ENCODE data around the gene TOGARAM2.

Gene TOGARAM2

DNA sequence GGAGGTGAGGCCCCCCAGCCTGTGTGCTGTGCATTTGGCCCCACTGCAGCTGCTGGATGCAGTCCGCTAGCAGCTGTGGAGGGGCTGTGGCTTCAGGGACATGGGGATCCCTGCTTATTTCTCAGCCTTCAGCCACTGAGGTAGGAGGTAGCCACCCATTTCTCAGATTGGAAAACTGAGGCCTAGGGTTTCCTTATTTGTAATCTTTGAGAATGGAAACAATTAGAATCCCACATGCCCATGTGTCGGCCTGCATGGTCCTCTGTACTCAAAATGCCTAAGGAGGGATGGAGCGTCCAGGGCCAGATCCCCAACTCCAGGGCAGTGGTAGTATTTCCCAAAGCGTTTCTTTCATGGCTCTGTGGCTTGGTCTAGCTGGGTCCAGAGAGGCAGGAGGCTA, 42.1 kb downstream of the TOGARAM2 start:
- no peak for DNase-seq

DNA sequence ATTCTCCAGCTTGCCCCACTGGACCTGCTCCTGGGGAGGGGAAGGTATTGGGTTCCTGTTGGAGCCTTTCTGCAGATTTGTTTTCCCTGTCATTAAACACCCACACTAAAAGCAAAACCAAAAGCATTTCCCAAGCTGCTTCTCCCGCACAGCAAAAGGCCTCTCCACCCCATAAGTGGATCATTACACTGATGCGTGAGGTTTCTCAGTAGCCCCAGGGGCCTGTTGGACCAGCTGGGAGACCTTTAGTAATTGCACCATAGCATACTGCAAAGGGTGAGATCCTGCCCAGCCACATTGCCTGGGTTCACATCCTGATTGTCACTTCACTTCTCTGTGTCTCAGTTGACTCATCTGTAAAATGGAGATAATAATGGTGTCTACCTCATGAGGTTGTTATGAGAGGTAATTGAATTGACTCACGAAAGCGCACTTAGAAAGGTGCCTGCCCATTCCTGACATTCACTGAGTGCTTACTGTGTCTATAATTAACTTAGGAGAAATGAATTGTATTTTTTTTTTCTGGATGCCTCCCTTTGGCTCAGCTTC, 43.9 kb downstream of the TOGARAM2 start:
- DNase-seq: no peak

DNA sequence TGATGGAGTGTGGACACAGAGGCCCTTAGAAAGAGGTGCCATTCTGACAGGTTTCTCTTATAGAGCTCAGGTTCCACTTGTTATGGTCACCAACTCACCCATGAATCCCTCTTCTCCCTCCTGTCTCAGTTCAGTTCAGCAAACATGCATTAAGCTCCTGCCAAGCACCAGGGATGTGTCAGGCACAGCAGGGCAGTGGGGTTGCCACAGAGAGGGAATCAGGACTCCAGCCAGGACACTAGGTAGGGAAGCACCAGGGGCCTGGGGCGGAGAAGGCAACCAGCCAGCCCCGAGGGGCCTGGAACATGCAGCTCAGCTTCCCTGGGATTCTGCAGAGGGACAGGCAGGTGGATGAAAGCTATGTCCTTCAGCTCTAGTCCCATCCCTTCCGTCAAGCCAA, 44.6 kb downstream of the TOGARAM2 start:
- no peak for DNase-seq

DNA sequence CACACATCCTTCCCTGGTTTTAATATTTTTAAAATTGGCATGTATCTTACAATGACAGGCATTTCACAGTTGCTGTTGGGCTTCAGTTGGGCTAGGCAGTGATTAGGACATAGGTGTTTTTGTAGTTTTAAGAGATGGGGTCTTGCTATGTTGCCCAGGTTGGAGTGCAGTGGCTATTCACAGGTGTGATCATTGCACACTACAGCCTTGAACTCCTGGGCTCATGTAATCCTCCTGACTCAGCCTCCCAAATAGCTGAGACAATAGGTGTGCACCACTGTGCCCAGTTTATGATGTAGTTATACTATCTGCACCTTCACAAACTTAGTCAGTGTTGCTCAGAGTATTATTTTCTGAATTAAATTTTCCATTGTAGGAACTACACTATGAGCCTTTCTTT, 49.9 kb downstream of the TOGARAM2 start:
- DNase-seq: no peak

DNA sequence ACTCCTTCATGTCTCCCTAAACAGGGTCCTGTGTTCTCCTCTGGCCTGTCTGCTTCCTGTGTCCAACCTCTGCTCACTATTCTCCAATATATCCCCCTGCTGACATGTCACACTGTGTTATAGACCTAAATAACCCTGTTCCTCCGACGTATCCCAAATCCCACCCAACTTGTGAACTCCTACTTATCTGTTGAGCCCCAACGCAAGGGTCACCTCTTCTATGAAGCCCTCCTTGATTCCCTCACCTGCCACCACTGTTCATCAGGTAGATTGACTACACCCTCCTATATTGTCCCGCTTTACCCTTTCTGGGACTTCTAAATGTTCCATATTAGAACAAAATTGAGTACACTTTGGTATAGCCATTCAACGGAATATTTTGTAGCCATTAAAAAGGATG, 51.1 kb downstream of the TOGARAM2 start:
- DNase-seq: no peak

GRCh38 chr2:29033172-29033571, 52.1 kb downstream of the TOGARAM2 start:
- DNase-seq: no peak

GRCh38 chr2:29033656-29034055, 52.6 kb downstream of the TOGARAM2 start:
- DNase-seq: no peak

GRCh38 chr2:29035016-29035745, 54.1 kb downstream of the TOGARAM2 start:
- DNase-seq: no peak

GRCh38 chr2:29039718-29040480, 58.8 kb downstream of the TOGARAM2 start:
- no peak for DNase-seq

DNA sequence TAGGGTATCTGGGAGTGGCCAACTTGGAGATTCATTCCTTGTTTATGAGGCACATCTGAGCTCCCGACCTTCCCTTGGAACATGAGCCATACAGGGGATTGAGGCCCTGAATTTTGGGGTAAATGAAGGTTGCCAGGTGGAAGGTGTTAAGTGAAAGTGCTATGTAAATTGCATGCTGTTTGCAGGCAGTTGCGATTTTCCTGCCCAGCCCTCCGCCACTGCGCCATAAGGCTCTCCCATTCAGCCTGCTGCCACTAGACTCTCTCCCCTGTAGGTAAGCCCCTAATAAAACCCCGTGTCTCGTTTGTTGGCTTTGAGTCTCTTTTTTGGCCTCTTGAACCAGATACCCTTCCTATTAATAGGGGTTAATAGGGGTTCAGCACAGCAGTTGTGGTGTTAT, 59.5 kb downstream of the TOGARAM2 start:
- DNase-seq: no peak

DNA sequence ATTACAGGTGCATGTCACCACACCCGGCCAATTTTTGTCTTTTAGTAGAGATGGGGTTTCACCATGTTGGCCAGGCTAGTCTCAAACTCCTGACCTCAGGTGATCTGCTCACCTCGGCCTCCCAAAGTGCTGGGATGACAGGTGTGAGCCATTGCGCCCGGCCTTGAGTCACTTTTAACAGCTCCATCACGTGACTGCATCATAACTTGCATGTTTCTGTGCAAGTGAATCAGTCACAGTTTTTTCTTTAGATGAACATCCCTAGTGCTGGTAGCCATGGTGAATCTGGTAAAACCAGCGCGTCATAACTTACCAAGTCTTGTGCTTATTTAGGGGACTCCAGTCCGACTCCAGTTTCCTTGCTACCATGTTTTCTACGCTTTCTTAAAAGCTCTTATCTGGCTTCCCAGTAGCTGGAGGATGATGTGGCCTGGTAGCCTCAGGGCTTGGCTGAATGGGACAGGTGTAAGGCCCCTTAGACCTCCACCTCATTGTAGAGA, 60.1 kb downstream of the TOGARAM2 start:
- DNase-seq: no peak

- DNase-seq: no peak
Observed at GRCh38 chr2:29042561-29043075, 61.5 kb downstream of the TOGARAM2 start.

- no peak for DNase-seq
Observed at GRCh38 chr2:29044459-29044858, 63.4 kb downstream of the TOGARAM2 start.

- no peak for DNase-seq
Observed at GRCh38 chr2:29046321-29046720, 65.2 kb downstream of the TOGARAM2 start.

DNA sequence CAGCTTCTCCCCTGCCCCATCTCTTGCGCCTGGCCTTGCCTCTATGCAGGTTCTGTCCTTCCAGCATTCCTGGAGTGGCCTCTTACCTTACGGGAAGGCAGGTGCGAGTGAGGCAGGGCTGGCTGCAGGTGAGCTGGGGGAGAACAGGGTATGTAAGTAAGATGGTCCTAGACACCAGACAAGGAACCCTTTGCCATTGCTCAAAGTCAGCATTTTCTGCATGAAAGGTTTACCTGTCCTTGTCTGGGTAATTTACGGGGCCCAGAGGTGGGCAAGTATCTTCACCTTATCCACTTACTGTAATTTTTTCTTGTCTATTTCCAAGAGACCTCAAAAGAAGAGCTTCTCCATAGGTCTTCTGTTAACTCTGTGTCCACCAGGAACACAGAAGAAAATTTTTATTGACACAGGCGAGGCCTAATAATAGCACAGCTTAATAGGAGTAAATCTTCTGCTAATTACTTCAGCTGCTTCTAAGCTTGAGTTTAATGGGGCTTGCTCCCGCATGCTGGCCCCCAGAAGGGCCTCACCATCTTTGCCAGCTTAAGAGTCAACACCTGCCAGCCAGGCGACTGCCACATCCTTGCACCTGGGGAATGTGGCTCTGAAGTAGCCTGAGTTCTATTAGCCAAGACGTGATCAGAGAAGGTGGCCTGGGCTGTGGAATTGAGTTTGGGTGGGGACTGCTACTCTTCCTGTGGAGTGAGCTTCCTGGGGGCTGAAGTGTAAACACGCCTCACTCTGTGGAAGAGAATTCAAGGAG, 66.2 kb downstream of the TOGARAM2 start:
- no peak for DNase-seq

DNA sequence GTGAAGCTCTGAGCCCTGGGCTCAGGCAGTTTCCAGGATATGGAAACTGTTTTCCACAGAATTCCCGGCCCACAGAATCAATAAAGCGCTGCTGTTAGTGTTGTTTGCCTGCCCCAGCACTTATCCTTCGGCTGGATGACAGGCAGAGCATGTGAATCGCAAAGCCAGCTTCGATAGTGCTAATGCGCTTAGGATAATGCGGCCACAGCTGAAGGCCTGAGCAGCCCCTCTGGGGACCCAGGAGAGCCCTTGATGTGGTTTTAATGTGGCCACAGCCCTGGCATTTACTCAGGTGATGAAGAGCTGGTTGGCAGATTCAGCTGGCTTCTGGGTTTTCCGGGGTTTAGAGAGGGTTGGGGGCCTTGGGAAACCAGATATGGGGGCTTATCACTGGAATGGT, 69.5 kb downstream of the TOGARAM2 start:
- no peak for DNase-seq

DNA sequence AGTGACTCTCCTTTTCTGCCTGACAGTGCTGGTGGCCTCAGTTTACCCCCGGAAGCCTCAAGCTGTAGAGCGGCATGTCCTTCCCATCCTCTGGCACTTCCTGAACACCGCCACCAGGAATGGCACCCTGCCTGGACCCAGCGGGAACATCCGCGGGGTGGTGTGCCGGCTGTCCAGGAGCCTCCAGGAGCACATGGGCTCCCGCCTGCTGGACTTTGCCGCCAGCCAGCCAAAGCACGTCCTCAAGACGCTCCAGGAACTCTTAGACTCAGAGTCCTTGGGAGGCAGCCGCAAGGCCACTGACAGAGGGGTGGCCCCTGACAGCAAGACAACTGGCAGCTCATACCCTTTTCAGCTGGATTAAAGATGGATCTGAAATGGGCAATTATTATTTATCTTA, 70.6 kb downstream of the TOGARAM2 start:
- no peak for DNase-seq

DNA sequence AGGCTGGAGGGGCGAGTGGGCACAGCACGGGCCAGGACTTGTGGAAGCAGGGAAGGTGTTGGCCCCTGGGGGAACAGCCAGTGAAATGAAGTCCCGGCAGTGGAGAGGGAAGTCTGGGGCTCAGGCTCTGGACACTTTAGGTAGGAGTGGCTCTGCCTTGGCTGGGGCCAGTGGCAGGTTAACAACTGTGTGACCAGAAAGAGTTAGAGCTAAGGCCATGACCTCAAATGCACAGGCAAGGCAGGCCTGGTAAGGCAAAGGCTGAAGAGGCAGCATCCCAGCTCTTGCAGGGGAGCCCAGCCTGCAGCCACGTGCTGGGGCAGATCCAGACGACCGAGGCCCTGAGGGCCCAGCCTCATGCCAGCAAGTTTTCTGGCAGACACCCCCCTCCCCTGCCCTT, 71.7 kb downstream of the TOGARAM2 start:
- DNase-seq: no peak

DNA sequence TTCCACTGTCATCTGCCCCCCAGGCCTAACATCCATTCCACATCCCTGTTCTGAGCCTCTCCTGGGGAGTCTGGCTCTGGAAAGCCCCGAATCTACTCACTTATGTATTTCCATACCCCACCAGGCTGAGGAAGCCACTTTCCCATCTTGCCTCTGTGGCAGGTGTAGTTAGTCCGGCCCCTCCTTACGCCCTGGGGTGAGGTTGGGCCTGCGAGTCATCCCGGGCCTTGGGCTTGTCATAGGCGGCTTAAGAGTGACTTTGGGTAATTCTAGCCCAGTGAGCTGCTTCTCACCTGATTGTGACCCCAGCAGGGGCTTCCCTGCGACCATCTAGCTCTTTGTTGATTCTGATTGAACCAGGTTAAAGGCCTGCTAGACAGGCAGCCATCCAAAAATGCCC, 72.1 kb downstream of the TOGARAM2 start:
- DNase-seq: no peak

GRCh38 chr2:29053670-29054400, 72.7 kb downstream of the TOGARAM2 start:
- no peak for DNase-seq

GRCh38 chr2:29054430-29054829, 73.3 kb downstream of the TOGARAM2 start:
- DNase-seq: no peak

DNA sequence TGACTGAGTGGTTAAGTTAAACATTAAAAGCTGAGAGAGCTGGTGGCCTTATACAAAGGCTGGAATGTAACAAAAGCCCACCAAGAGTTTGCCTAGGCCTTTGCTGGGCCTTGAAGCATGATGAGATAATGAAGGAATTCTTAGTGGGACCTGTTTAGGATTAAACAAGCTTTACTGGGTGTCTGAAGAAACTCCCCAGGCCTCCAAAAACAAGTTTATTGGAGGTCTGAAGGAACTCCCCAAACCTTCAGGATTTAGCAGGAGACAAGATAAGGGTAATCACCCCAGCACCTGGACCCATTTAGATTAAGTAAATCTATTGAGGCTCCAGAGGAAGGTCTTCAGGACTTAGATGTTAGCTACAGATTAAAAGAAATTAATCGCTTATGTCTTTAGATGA, 74.5 kb downstream of the TOGARAM2 start:
- DNase-seq: no peak

Measured in CD4-positive, alpha-beta T cell treated with Interleukin-17A for 4 hours (primary cell).